ENCODE measurements around the gene COMMD1.
"Not testable (repeated sequence)": the region's sequence is repeated elsewhere in the genome, so short reads cannot be mapped to it uniquely, and the experiment has no call there.

Gene COMMD1

GRCh38 chr2:61924895-61925663 is 19.6 kb downstream of the COMMD1 start:
- DNase-seq, result no peak

- no peak for DNase-seq
Measured at GRCh38 chr2:61926531-61927477, 21.3 kb downstream of the COMMD1 start.

GRCh38 chr2:61928826-61929461 is 23.5 kb downstream of the COMMD1 start:
- no peak for DNase-seq

GRCh38 chr2:61937098-61937497 is 31.6 kb downstream of the COMMD1 start:
- DNase-seq, result no peak

- no peak for DNase-seq
Measured at GRCh38 chr2:61937886-61938285, 32.4 kb downstream of the COMMD1 start.

- no peak for DNase-seq
Measured at GRCh38 chr2:61938511-61938910, 33.0 kb downstream of the COMMD1 start.

- no peak for DNase-seq
Measured at GRCh38 chr2:61943251-61943650, 37.8 kb downstream of the COMMD1 start.

GRCh38 chr2:61946666-61947065 is 41.2 kb downstream of the COMMD1 start:
- DNase-seq, result no peak

GRCh38 chr2:61948661-61949457 is 43.4 kb downstream of the COMMD1 start:
- no peak for DNase-seq

- DNase-seq, result no peak
Measured at GRCh38 chr2:61949458-61949713, 43.9 kb downstream of the COMMD1 start.

GRCh38 chr2:61949714-61950560 is 44.5 kb downstream of the COMMD1 start:
- DNase-seq, result no peak

GRCh38 chr2:61950571-61951315 is 45.3 kb downstream of the COMMD1 start:
- DNase-seq, result no peak

- DNase-seq, result no peak
Measured at GRCh38 chr2:61951881-61952280, 46.4 kb downstream of the COMMD1 start.

- no peak for DNase-seq
Measured at GRCh38 chr2:61952288-61952687, 46.8 kb downstream of the COMMD1 start.

- not testable (repeated sequence) for DNase-seq
Measured at GRCh38 chr2:61954856-61955255, 49.4 kb downstream of the COMMD1 start.

GRCh38 chr2:61959381-61960293 is 54.2 kb downstream of the COMMD1 start:
- DNase-seq, result no peak

- DNase-seq, result no peak
Measured at GRCh38 chr2:61961231-61961901, 55.9 kb downstream of the COMMD1 start.

- DNase-seq, result no peak
Measured at GRCh38 chr2:61962095-61962984, 56.9 kb downstream of the COMMD1 start.

All from NCI-H748 treated with DMSO at 0.1 percent for 48 hours (cell line).